ENCODE measurements around the gene ALDH5A1.

ALDH5A1 gene

DNA sequence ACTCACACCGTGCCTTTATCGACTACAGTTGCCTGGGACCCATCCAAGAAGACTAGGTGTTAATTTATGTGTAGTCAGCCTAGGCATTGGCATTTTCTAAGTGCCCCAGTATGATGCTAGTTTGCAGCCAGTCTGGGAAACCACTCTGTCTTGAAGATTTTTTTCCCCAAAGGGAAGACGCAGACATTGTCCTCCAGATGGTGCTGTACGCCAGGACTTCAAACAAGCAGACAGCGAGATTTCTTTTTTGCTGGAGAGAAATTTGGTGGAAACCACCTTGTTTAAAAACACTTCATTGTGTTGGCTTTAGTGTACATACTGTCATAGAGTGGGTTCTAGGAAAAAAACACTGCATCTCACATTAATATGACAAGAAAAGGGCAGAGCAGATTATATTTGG, 30.0 kb downstream of the ALDH5A1 start:
- peak; percentile 18 for DNase-seq (ENCODE audit: low read depth)

GRCh38 chr6:24529985-24530384, 35.2 kb downstream of the ALDH5A1 start:
- no peak for DNase-seq (ENCODE audit: low read depth)

- DNase-seq (ENCODE audit: low read depth) = no peak
These were observed 39.6 kb downstream of the ALDH5A1 start for GRCh38 chr6:24534329-24534728.

DNA sequence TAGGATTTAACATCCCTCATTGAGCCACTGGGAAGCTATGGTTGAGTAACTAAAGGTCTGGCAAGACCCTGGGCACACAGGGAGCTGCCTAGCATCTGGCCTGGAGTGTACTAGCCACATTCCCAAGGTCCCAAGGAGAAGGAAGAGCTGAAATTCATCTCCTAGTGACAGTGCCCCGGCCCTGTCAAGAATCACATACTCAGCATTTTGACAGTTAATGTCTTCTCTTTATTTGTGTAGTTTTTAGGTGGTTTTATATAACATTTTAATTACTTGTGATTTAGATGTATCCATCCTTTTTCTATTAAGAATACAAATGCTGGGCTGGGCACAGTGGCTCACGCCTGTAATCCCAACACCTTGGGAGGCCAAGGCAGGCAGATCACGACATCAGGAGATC, 40.4 kb downstream of the ALDH5A1 start:
- DNase-seq (ENCODE audit: low read depth) = no peak

DNA sequence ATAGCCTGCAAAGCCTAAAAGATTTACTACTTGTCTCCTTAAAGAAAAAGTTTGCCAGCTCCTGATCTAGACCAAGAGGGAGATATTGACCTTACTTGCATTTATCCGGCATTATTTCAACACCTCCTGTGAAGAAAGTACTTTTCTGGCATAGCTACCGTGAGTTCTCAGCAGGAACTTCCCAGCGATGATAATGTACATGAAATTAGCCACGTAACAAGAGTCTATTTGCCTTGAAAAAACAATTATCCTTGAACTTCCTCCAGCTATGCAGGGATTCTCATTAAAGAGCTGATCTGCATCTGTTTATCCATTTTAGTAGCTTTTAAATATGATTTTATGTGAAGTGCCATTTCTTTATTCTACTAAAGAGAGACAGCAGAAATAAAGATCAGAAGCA, 41.7 kb downstream of the ALDH5A1 start:
- no peak for DNase-seq (ENCODE audit: low read depth)

- DNase-seq (ENCODE audit: low read depth) = no peak
These were observed 42.4 kb downstream of the ALDH5A1 start for GRCh38 chr6:24537082-24537699.

GRCh38 chr6:24537771-24538385, 43.1 kb downstream of the ALDH5A1 start:
- DNase-seq (ENCODE audit: low read depth) = no peak

GRCh38 chr6:24539416-24539815, 44.6 kb downstream of the ALDH5A1 start:
- no peak for DNase-seq (ENCODE audit: low read depth)

GRCh38 chr6:24540197-24540596, 45.4 kb downstream of the ALDH5A1 start:
- DNase-seq (ENCODE audit: low read depth) = no peak

DNA sequence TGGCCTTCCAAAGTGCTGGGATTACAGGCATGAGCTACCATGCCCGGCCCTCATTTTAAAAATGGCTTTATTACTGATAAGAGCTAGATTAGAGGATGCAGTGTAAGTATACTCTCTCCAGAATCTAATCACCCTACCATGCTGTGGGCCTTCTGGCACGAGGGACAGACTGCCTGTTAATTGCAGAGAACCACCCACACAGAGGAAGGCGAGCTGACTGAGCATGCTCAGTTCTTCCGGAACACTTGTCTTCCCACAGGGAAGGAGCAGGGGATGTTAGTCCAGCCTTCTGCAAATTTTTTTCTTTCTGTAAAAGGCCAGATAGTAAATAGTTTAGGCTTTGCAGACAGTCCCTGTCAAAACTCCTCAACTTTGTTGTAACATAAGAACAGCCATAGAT, 48.9 kb downstream of the ALDH5A1 start:
- DNase-seq (ENCODE audit: low read depth) = no peak

- no peak for DNase-seq (ENCODE audit: low read depth)
These were observed 50.4 kb downstream of the ALDH5A1 start for GRCh38 chr6:24545183-24545582.

DNA sequence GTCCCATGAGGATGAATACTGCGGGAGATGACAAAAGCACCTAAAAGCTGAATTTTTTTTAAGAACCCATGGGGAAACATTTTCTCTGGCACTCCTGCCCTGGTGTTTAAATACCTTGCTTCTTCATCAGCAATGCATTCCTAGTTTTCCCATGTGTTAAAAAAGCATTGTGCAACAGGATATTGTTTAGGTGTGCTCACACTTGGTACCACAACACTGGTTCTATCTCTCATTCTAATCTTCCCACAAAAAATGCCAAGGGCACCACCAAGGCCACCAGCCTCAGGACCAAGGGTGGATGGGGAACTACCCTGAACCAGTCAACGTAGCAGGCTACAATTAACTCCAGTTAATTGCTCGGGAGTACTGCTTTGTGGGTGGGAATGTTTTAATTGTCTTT, 50.9 kb downstream of the ALDH5A1 start:
- DNase-seq (ENCODE audit: low read depth) = no peak

DNA sequence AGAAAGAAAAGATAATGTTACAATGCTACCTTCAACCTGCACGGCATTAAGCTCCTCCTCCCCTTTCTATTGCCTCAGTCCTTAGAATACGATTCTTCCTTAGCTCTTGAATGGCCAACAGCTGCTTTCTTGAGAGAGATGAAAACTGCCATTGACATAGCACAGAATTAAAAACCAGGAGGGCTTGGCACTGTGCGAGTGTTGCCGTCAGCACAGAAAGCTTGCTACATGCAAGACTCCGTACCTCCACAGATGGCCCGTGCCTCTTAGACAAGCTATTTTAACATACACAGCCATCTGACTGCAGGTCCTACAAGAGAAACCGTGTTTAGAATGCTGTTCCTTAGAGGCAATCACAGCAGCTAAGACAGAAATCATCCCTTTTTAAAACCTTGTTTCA, 51.7 kb downstream of the ALDH5A1 start:
- no peak for DNase-seq (ENCODE audit: low read depth)

GRCh38 chr6:24547243-24547642, 52.5 kb downstream of the ALDH5A1 start:
- DNase-seq (ENCODE audit: low read depth) = no peak

GRCh38 chr6:24549158-24549557, 54.4 kb downstream of the ALDH5A1 start:
- DNase-seq (ENCODE audit: low read depth) = no peak

DNA sequence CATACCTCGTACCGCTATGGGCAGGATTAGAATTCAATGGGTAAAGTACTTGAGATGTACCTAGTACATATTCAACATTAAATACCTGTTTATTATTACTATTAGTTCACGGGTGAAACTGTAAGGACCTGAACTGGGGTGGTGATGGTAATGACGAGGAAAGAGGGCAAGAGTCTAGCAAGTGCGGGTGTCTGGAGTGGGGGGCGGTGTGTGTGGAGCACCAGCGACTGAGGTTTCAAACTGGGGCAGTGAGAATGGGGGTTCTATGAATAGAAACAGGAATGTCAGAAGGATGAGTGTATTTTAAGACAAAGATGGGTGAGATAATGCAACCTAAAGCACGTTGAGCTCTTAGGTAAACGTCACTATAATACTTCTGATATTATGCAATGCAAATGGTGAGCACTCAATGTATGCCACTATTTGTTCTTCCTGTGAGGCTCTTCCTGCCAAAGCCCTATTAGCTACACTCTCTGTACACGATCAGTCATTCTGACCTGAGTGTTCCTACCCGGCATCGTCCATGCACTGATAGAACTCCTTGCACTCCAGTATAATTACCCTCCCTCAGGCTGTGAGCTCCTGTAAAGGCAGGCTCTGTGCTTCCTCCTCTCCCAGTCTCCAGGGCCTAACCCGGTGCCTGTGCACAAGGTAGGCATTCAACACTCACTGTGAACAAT, 55.0 kb downstream of the ALDH5A1 start:
- no peak for DNase-seq (ENCODE audit: low read depth)

- DNase-seq (ENCODE audit: low read depth) = no peak
These were observed 56.4 kb downstream of the ALDH5A1 start for GRCh38 chr6:24551139-24551538.

GRCh38 chr6:24554474-24554873, 59.7 kb downstream of the ALDH5A1 start:
- no peak for DNase-seq (ENCODE audit: low read depth)

DNA sequence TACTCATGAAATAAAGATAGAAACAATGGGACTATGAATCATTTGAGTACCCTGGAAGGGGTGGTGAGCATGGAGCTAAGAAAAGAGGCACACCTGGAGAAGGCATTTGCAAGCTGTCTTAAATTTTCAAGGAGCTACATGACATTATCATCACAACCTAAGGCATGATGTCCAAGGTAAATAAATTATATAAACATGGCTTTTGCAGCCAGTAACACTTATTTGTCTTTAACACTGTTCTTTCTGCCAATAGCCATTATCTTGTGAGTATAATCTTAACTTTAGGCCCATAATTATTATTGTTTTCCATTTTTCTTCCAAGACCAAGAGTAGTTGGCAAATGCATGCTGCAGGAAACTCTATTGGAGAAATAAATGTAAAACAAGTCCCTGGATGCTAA, 63.7 kb downstream of the ALDH5A1 start:
- no peak for DNase-seq (ENCODE audit: low read depth)

- no peak for DNase-seq (ENCODE audit: low read depth)
These were observed 69.3 kb downstream of the ALDH5A1 start for GRCh38 chr6:24564081-24564480.

DNA sequence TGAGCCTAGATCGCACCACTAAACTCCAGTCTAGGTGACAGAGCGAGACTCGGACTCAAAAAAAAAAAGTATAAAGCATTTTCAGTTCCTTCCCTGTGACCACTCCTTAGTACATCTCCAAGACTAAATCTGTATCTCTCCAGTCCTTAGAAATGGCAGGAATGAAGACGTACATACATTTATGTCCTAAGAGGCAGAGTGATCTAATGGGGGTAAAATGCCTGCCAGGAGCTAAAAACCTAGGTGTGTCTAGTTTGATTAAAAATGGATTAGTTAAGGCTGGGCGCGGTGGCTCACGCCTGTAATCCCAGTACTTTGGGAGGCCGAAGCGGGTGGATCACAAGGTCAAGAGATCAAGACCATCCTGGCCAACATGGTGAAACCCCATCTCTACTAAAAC, 70.4 kb downstream of the ALDH5A1 start:
- no peak for DNase-seq (ENCODE audit: low read depth)

DNA sequence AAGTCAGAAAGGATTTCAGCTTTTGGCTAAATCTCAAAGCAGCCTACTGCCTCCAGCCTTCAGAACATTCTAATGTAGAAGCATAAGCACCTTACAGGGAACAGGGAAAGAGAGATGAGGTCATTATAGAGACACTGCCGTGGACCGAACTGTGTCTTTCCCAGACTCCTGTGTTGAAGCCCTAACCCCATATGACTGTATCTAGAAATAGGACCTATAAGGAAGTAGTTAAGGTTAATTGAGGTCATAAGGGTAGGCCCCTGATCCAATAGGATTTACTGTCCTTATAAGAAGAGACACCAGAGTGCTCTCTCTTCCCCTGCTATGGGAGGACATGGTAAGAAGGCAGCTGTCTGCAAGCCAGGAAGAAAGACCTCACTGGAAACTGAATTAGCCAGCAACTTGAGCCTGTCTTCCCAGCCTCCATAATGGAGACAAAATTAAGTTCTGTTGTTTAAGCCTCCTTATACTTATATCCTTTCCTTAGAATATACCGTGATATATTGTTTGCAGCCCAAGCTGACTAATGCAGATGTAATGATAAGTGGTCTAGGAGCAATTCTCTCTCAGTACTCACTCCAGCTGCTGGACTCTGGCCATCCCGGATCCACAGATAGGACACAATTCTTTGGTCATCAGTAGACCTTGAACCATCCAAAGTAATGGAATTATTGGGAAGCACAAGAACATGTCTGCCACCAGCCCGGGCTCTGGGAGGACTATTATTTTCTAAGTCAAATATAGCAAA, 71.4 kb downstream of the ALDH5A1 start:
- no peak for DNase-seq (ENCODE audit: low read depth)

- no peak for DNase-seq (ENCODE audit: low read depth)
These were observed 73.9 kb downstream of the ALDH5A1 start for GRCh38 chr6:24568683-24569082.
